Posterior vena cava (tissue), 2 donors: ENCODE measurements around the gene ACTA1. TPM values are rescaled to one million over a fixed set of nuclear protein-coding genes. Genes with fewer than 3 reads are reported as not detected.
"Not testable (repeated sequence)": the region's sequence is repeated elsewhere in the genome, so short reads cannot be mapped to it uniquely, and the experiment has no call there.

Experiments
- DNase-seq: peaks from one replicate; pipeline ENCODE4 v3.0.0-alpha.2; 2020; ENCODE audit warnings: low spot score
- intact Hi-C, 2 donors: fragments of 100-400 bp; cut with DNase I; formaldehyde crosslinking; loops; one replicate each; pipeline versions ENCODE4 v1.14.1 to v1.14.2; 2022 to 2023
- long read RNA-seq, 2 donors: library from polyadenylated mRNA; unstranded; transcript quantifications; one replicate each; pipeline ENCODE4 v2.0.0, GENCODE V29; 2020 to 2021
- total RNA-seq, 2 donors: library from RNA; stranded (reverse); fragmentation: NEBNext Ultra II Directional; extraction: Animal tissue kit (Norgen Biotek cat#: 25700); gene quantifications; one replicate each; pipeline ENCODE4 v1.2.1, GENCODE V29; 2021
- donor health status: DM: yes; HTN: yes; CAD: no.
- donor health status: DM: yes; HTN: yes; CAD: no.

ACTA1 gene
- total RNA-seq = 1 to 10 TPM; 6.4 to 6.8 TPM
- long read RNA-seq, donor 1, partial matches to known transcripts = 2 of 4 reads
- long read RNA-seq, donor 1, other reads (novel, unspliced or antisense) = 0 of 4 reads
- long read RNA-seq, donor 2, transcript ACTA1-202 (7 exons, 1,491 nt) = major isoform, 17 of 19 reads
- long read RNA-seq, donor 2, partial matches to known transcripts = 0 of 19 reads
- long read RNA-seq, donor 2, other reads (novel, unspliced or antisense) = 2 of 19 reads

GRCh38 chr1:229434005-229434640 lies at the start of gene ACTA1:
Gene ACTA1 (minus strand): TSS chr1:229434094. CDS start chr1:229433115, 979 bp downstream.
- no peak for DNase-seq
- intact Hi-C loops = no loop called here

- intact Hi-C loops = loop anchor here (2.0 to 10.0 kb wide), 3 partner anchors 224 to 818 kb away; no protein-coding TSS in a partner anchor
- DNase-seq = no peak
Measured at GRCh38 chr1:229482511-229482910, 48.6 kb upstream of the ACTA1 start.

GRCh38 chr1:229480495-229480894 lies 46.6 kb upstream of the ACTA1 start:
- no peak for DNase-seq
- intact Hi-C loops = loop anchor here in 1 of 2 donors (5.0 to 10.0 kb wide), 2 partner anchors 223 to 816 kb away; no protein-coding TSS in a partner anchor

GRCh38 chr1:229479660-229480399 lies 45.9 kb upstream of the ACTA1 start:
- intact Hi-C loops = loop anchor here in 1 of 2 donors (5.0 to 10.0 kb wide), 2 partner anchors 223 to 815 kb away; no protein-coding TSS in a partner anchor
- no peak for DNase-seq

GRCh38 chr1:229478852-229479251 lies 45.0 kb upstream of the ACTA1 start:
- no peak for DNase-seq
- intact Hi-C loops = no loop called here

GRCh38 chr1:229475859-229476258 lies 42.0 kb upstream of the ACTA1 start:
- DNase-seq, intact Hi-C loops: not testable (repeated sequence)

- DNase-seq = no peak
- intact Hi-C loops = no loop called here
Measured at GRCh38 chr1:229474509-229474908, 40.6 kb upstream of the ACTA1 start.

GRCh38 chr1:229471175-229471574 lies 37.3 kb upstream of the ACTA1 start:
- intact Hi-C loops = no loop called here
- no peak for DNase-seq

GRCh38 chr1:229470406-229471043 lies 36.6 kb upstream of the ACTA1 start:
- DNase-seq = no peak
- intact Hi-C loops = no loop called here

GRCh38 chr1:229466887-229467286 lies 33.0 kb upstream of the ACTA1 start:
- DNase-seq = no peak
- intact Hi-C loops = no loop called here

- intact Hi-C loops = no loop called here
- no peak for DNase-seq
Measured at GRCh38 chr1:229464672-229465071, 30.8 kb upstream of the ACTA1 start.

GRCh38 chr1:229461032-229461668 lies 27.3 kb upstream of the ACTA1 start:
- no peak for DNase-seq
- intact Hi-C loops = no loop called here

GRCh38 chr1:229459815-229460214 lies 25.9 kb upstream of the ACTA1 start:
- no peak for DNase-seq
- intact Hi-C loops = no loop called here

- intact Hi-C loops = no loop called here
- no peak for DNase-seq
Measured at GRCh38 chr1:229457436-229457835, 23.5 kb upstream of the ACTA1 start.

GRCh38 chr1:229456016-229456415 lies 22.1 kb upstream of the ACTA1 start:
- intact Hi-C loops = no loop called here
- no peak for DNase-seq

GRCh38 chr1:229454056-229454455 lies 20.2 kb upstream of the ACTA1 start:
- DNase-seq = no peak
- intact Hi-C loops = no loop called here

- intact Hi-C loops = no loop called here
- DNase-seq = no peak
Measured at GRCh38 chr1:229452956-229453801, 19.3 kb upstream of the ACTA1 start.

GRCh38 chr1:229448845-229449244 lies 15.0 kb upstream of the ACTA1 start:
- no peak for DNase-seq
- intact Hi-C loops = no loop called here
